K562 (cell line): ENCODE results near the gene CACYBP. TPM values are rescaled to one million over a fixed set of nuclear protein-coding genes. Genes with fewer than 3 reads are reported as not detected.
A peak's percentile ranks its signal among the peaks of the same experiment; 100 is the strongest.

Source experiments
- ARID2 ChIP-seq: fragments of 450-650 bp; IDR thresholded peaks from 2 replicates; pipeline ENCODE4 v1.6.1; 2017; ENCODE audit warnings: antibody characterized with exemption, mild to moderate bottlenecking
- BCOR ChIP-seq: fragments of 450-650 bp; IDR thresholded peaks from 2 replicates; pipeline ENCODE4 v1.6.1; 2016
- C11orf30 ChIP-seq: fragments of 450-650 bp; IDR thresholded peaks from 2 replicates; pipeline ENCODE4 v1.6.1; 2016; ENCODE audit warnings: low read depth, mild to moderate bottlenecking
- CHD1 ChIP-seq: fragments of 200-600 bp; sonication (generic); IDR thresholded peaks from one replicate; pipeline ENCODE4 v1.6.1; 2012; ENCODE audit warnings: mild to moderate bottlenecking, moderate library complexity, low read length, inconsistent platforms
- KAT8 ChIP-seq: fragments of 450-650 bp; IDR thresholded peaks from 2 replicates; pipeline ENCODE4 v1.6.1; 2016; ENCODE audit warnings: low read depth, mild to moderate bottlenecking
- L3MBTL2 ChIP-seq: fragments of 450-650 bp; IDR thresholded peaks from 2 replicates; pipeline ENCODE4 v1.6.1; 2016; ENCODE audit warnings: mild to moderate bottlenecking, moderate library complexity
- MTA3 ChIP-seq: fragments of 450-650 bp; formaldehyde crosslinking; IDR thresholded peaks from 2 replicates; pipeline ENCODE4 v1.6.1; 2017; ENCODE audit warnings: mild to moderate bottlenecking, borderline replicate concordance
- RBM25 ChIP-seq: fragments of 200-400 bp; formaldehyde crosslinking; IDR thresholded peaks from 2 replicates; pipeline ENCODE4 v1.6.1; 2018; ENCODE audit warnings: low read length, low read depth, moderate library complexity; ENCODE audit not compliant: severe bottlenecking
- SMARCA5 ChIP-seq: fragments of 450-650 bp; IDR thresholded peaks from 2 replicates; pipeline ENCODE4 v1.6.1; 2016
- XRCC3 ChIP-seq: fragments of 450-650 bp; IDR thresholded peaks from 2 replicates; pipeline ENCODE4 v1.6.1; 2017; ENCODE audit warnings: mild to moderate bottlenecking, moderate library complexity
- ZNF316 ChIP-seq: fragments of 450-650 bp; IDR thresholded peaks from 2 replicates; pipeline ENCODE4 v1.6.1; 2016
- ZNF639 ChIP-seq, 2 experiments: fragments of 200-800 bp in 1 of 2; sonication (Bioruptor generic) in 1 of 2; sonication (generic) in 1 of 2; formaldehyde crosslinking in 1 of 2; IDR thresholded peaks in 1 of 2; conservative IDR thresholded peaks in 1 of 2; 2 replicates each; pipeline versions ENCODE4 v1.5.0 to v1.6.1; 2016 to 2020; ENCODE audit warnings: missing compliant biosample characterization in 1 of 2, missing genetic modification characterization in 1 of 2, missing genetic modification reagents in 1 of 2
- polyA plus RNA-seq, 8 experiments: library from polyadenylated mRNA; depleted of rRNA in 4 of 8; stranded (reverse) in 5 of 8; unstranded in 3 of 8; fragments of >200 nt; fragmentation: Nextera tagmentation in 2 of 8; fragmentation: Illumina TruSeq in 1 of 8; extraction: Ambion mirVana in 2 of 8; extraction: Trizol in 1 of 8; gene quantifications; 2 replicates each; pipeline versions ENCODE4 v1.2.1 to v1.2.3, GENCODE V29; 2011 to 2014; ENCODE audit warnings: inconsistent platforms in 1 of 8, missing spikeins in 1 of 8
- total RNA-seq, 7 experiments: library from RNA; depleted of rRNA in 6 of 7; stranded (reverse); fragments of >200 nt in 6 of 7; fragmentation: Illumina TruSeq in 2 of 7; extraction: Trizol in 2 of 7; gene quantifications; 2 replicates each; pipeline versions ENCODE4 v1.2.1 to v1.2.3, GENCODE V29; 2011 to 2021; ENCODE audit warnings: low replicate concordance in 1 of 7
- TF ChIP-seq, protein P1 (sequence below), 2 experiments: fragments of 250-450 bp in 1 of 2; fragments of 450-650 bp in 1 of 2; sonication (Bioruptor Pico) in 1 of 2; IDR thresholded peaks; 2 replicates each; pipeline versions ENCODE4 v1.6.1 to v1.8.0; 2016 to 2021; ENCODE audit warnings: mild to moderate bottlenecking in 2 of 2, moderate library complexity in 2 of 2, missing compliant biosample characterization in 1 of 2, missing genetic modification characterization in 1 of 2
- TF ChIP-seq, protein P2 (sequence below): fragments of 450-650 bp; conservative IDR thresholded peaks from 2 replicates; pipeline ENCODE4 v1.6.1; 2016; ENCODE audit warnings: missing genetic modification characterization, low read depth, mild to moderate bottlenecking, missing compliant biosample characterization, moderate library complexity

Gene CACYBP
- total and polyA plus RNA-seq, 9 of the 15 experiments (the other 6 are each of a cell fraction or from before 2014, with no cell fraction given), result 147 to 1,576 (median 488) TPM

GRCh38 chr1:174965362-174966007 lies 34.3 kb upstream of the CACYBP start (continued):
- TF ChIP-seq ZNF639 (CRISPR knock-in tag; conservative IDR thresholded peaks at IDR 0.05 in 1 of 2, IDR thresholded peaks at IDR 0.05 in 1 of 2) (peak in 1 of 2 experiments; percentile 50; a peak in 1 of 4 replicates), XRCC3 (no peak), KAT8 (no peak), ZNF316 (peak; percentile 88), C11orf30 (peak; percentile 91), L3MBTL2 (0 out of 2 replicates have a peak, but pooled peaks have one; percentile 32), RBM25 (peak; percentile 22), SMARCA5 (peak; percentile 39; the same call in 1 of the 2 replicates), BCOR (peak; percentile 47; the same call in 1 of the 2 replicates), CHD1 (peak; percentile 52), ARID2 (peak; percentile 61; the same call in 1 of the 2 replicates), MTA3 (peak; percentile 78; the same call in 1 of the 2 replicates)
- TF ChIP-seq, protein P1, sequence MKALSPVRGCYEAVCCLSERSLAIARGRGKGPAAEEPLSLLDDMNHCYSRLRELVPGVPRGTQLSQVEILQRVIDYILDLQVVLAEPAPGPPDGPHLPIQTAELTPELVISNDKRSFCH (CRISPR knock-in tag; IDR thresholded peaks at IDR 0.05), result no peak
- TF ChIP-seq, protein P1 (tag; IDR thresholded peaks at IDR 0.05), result peak; percentile 73; the same call in 1 of the 2 replicates
- TF ChIP-seq, protein P2, sequence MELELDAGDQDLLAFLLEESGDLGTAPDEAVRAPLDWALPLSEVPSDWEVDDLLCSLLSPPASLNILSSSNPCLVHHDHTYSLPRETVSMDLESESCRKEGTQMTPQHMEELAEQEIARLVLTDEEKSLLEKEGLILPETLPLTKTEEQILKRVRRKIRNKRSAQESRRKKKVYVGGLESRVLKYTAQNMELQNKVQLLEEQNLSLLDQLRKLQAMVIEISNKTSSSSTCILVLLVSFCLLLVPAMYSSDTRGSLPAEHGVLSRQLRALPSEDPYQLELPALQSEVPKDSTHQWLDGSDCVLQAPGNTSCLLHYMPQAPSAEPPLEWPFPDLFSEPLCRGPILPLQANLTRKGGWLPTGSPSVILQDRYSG (tag), result peak; percentile 66; the same call in 1 of the 2 replicates
